ENCODE results near the gene RBBP8NL. TPM values are rescaled to one million over a fixed set of nuclear protein-coding genes. Genes with fewer than 3 reads are reported as not detected.
A peak's percentile ranks its signal among the peaks of the same experiment; 100 is the strongest.

The RBBP8NL gene
- total RNA-seq, 1 experiment from 2014 or later, result not detected

DNA sequence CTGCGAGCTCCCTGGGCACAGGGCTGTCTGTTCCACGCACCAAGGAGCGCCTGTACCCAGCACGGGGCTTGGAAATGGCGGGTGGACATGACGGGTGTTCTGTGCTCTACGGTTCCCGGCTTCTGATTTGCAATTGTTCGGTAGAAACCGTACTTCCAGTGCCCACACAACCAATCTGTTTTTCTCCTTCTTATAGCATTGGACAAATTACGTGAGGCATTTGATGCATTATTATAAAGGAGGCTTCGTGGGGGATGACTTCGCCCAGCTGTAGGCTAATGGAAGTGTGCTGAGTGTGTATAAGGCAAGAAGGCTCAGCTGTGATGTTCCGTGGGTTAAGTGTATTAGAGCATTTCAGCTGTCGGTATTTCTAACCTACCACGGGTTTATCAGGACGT lies 50.3 kb downstream of the RBBP8NL start:
- ChIA-PET CTCF (no interaction called here), POLR2A (no interaction called here)
- Histone ChIP-seq H3K27me3 (ENCODE audit: control insufficient read depth, insufficient read depth, low read length) (no peaks in the 10 kb centered on the region), H3K27ac (ENCODE audit: low read length) (peak overlapping the region; percentile 86), H3K36me3 (ENCODE audit: control insufficient read depth, insufficient read depth, low read length) (no peaks in the 10 kb centered on the region), H3K9me3 (ENCODE audit: control insufficient read depth, insufficient read depth, low read depth, low read length) (no peaks in the 10 kb centered on the region), H3K4me1 (ENCODE audit: control insufficient read depth, insufficient read depth, low read length) (peaks cover 64% of the 10 kb centered on the region), H3K4me3 (ENCODE audit: low read depth in 2 of 2, low read length in 2 of 2) (no peak overlapping the region)
- TF ChIP-seq SIN3A (IDR thresholded peaks at IDR 0.05; ENCODE audit: borderline replicate concordance, insufficient read depth, low read depth, low read length), result no peak
- no peak for TF ChIP-seq CTCF (IDR thresholded peaks at IDR 0.05)
- no peak for TF ChIP-seq POLR2AphosphoS5 (IDR thresholded peaks at IDR 0.05; ENCODE audit: low read depth, low read length)
- TF ChIP-seq, protein P1, sequence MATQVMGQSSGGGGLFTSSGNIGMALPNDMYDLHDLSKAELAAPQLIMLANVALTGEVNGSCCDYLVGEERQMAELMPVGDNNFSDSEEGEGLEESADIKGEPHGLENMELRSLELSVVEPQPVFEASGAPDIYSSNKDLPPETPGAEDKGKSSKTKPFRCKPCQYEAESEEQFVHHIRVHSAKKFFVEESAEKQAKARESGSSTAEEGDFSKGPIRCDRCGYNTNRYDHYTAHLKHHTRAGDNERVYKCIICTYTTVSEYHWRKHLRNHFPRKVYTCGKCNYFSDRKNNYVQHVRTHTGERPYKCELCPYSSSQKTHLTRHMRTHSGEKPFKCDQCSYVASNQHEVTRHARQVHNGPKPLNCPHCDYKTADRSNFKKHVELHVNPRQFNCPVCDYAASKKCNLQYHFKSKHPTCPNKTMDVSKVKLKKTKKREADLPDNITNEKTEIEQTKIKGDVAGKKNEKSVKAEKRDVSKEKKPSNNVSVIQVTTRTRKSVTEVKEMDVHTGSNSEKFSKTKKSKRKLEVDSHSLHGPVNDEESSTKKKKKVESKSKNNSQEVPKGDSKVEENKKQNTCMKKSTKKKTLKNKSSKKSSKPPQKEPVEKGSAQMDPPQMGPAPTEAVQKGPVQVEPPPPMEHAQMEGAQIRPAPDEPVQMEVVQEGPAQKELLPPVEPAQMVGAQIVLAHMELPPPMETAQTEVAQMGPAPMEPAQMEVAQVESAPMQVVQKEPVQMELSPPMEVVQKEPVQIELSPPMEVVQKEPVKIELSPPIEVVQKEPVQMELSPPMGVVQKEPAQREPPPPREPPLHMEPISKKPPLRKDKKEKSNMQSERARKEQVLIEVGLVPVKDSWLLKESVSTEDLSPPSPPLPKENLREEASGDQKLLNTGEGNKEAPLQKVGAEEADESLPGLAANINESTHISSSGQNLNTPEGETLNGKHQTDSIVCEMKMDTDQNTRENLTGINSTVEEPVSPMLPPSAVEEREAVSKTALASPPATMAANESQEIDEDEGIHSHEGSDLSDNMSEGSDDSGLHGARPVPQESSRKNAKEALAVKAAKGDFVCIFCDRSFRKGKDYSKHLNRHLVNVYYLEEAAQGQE (IDR thresholded peaks at IDR 0.05; ENCODE audit: insufficient read depth in 1 of 2, low read depth in 2 of 2, low read length in 1 of 2), result no peak
- no peak for TF ChIP-seq TCF7L2 (IDR thresholded peaks at IDR 0.05; ENCODE audit: low read depth, low read length)
- DNase-seq (ENCODE audit: low read depth, low spot score) (no peak), ATAC-seq (no peak)
- intact Hi-C loops (cut with micrococcal nuclease; ENCODE audit: unreplicated experiment), result no loop called here
- BruUV-seq (replicated peaks), result no TSS peak
- in situ Hi-C loops (cut with HindIII; ENCODE audit: low pct_unique_long_range_greater_than_20kb, low sequenced_read_pairs), result no loop called here

GRCh38 chr20:62376112-62377063 lies 51.0 kb downstream of the RBBP8NL start:
- ATAC-seq (peak; percentile 81), DNase-seq (ENCODE audit: low read depth, low spot score) (no peak)
- ChIA-PET POLR2A (no interaction called here), CTCF (no interaction called here)
- in situ Hi-C loops (cut with HindIII; ENCODE audit: low pct_unique_long_range_greater_than_20kb, low sequenced_read_pairs) (no loop called here), intact Hi-C loops (cut with micrococcal nuclease; ENCODE audit: unreplicated experiment) (no loop called here)
- H3K27me3 ChIP-seq (ENCODE audit: control insufficient read depth, insufficient read depth, low read length), result no peaks in the 10 kb centered on the region
- H3K36me3 ChIP-seq (ENCODE audit: control insufficient read depth, insufficient read depth, low read length), result no peaks in the 10 kb centered on the region
- H3K4me3 ChIP-seq (ENCODE audit: low read depth in 2 of 2, low read length in 2 of 2), result no peak overlapping the region
- TF ChIP-seq POLR2AphosphoS5 (IDR thresholded peaks at IDR 0.05; ENCODE audit: low read depth, low read length), result no peak
- TF ChIP-seq CTCF (IDR thresholded peaks at IDR 0.05), result peak; percentile 78
- TF ChIP-seq, protein P1 (IDR thresholded peaks at IDR 0.05; ENCODE audit: insufficient read depth in 1 of 2, low read depth in 2 of 2, low read length in 1 of 2), result no peak
- TF ChIP-seq TCF7L2 (IDR thresholded peaks at IDR 0.05; ENCODE audit: low read depth, low read length), result no peak
- TF ChIP-seq SIN3A (IDR thresholded peaks at IDR 0.05; ENCODE audit: borderline replicate concordance, insufficient read depth, low read depth, low read length), result no peak
- H3K27ac ChIP-seq (ENCODE audit: low read length), result peak overlapping the region; percentile 86
- BruUV-seq (replicated peaks), result no TSS peak
- H3K4me1 ChIP-seq (ENCODE audit: control insufficient read depth, insufficient read depth, low read length), result peaks cover 68% of the 10 kb centered on the region
- no peaks in the 10 kb centered on the region for H3K9me3 ChIP-seq (ENCODE audit: control insufficient read depth, insufficient read depth, low read depth, low read length)
